Sigmoid colon (tissue), 4 donors: ENCODE measurements around the gene C1orf116.

Experiments
- EP300 ChIP-seq, 4 donors: sonication (generic); formaldehyde crosslinking; IDR thresholded peaks; one replicate each; pipeline ENCODE4 v1.6.1; 2017; ENCODE audit warnings: antibody characterized with exemption in 4 of 4
- POLR2AphosphoS5 ChIP-seq, 4 donors: sonication (generic); formaldehyde crosslinking; IDR thresholded peaks; one replicate each; pipeline ENCODE4 v1.6.1; 2017; ENCODE audit warnings: antibody characterized with exemption in 4 of 4
- TF ChIP-seq, protein P1 (sequence below), 4 experiments: fragments of 450-650 bp in 3 of 4; fragments of 200-600 bp in 1 of 4; IDR thresholded peaks; one replicate each; pipeline ENCODE4 v1.5.1; 2016 to 2019; ENCODE audit warnings: antibody characterized with exemption in 4 of 4, mild to moderate bottlenecking in 3 of 4, moderate library complexity in 2 of 4

DNA sequence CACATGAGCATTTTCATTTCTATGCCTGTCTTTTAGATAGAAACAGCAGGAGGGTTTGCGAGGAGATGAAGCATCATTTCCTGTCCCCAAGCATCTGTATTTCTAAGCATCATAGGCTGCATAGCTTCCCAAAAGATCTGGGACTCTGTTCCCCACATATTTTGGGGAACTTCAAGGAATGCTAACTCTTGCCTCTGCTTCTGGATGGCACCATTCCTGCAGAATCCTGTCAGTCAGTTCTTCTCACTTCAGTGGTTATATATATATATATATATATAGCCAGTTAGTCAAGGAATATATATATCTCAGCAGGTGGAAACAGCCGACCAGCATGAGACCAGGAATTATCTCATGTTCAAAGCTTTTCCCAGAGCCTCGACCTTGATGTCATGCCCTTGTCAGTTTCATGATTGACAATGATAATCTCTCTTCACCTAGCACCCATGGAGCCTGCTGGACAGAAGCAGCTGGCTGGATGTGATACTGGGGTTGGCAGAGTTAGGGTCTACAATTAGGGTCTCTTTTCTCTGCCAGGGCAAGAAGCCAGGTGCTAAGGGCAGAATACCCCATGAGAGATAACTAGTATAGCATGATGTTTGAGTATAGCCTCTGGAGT, 22.9 kb upstream of the C1orf116 start:
- TF ChIP-seq POLR2AphosphoS5 (IDR thresholded peaks at IDR 0.05) (no peak), EP300 (IDR thresholded peaks at IDR 0.05) (no peak)
- TF ChIP-seq, protein P1, sequence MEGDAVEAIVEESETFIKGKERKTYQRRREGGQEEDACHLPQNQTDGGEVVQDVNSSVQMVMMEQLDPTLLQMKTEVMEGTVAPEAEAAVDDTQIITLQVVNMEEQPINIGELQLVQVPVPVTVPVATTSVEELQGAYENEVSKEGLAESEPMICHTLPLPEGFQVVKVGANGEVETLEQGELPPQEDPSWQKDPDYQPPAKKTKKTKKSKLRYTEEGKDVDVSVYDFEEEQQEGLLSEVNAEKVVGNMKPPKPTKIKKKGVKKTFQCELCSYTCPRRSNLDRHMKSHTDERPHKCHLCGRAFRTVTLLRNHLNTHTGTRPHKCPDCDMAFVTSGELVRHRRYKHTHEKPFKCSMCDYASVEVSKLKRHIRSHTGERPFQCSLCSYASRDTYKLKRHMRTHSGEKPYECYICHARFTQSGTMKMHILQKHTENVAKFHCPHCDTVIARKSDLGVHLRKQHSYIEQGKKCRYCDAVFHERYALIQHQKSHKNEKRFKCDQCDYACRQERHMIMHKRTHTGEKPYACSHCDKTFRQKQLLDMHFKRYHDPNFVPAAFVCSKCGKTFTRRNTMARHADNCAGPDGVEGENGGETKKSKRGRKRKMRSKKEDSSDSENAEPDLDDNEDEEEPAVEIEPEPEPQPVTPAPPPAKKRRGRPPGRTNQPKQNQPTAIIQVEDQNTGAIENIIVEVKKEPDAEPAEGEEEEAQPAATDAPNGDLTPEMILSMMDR (IDR thresholded peaks at IDR 0.05) = no peak
